ENCODE results near the gene TNFRSF6B.
"Not testable (repeated sequence)": the region's sequence is repeated elsewhere in the genome, so short reads cannot be mapped to it uniquely, and the experiment has no call there.

The TNFRSF6B gene

DNA sequence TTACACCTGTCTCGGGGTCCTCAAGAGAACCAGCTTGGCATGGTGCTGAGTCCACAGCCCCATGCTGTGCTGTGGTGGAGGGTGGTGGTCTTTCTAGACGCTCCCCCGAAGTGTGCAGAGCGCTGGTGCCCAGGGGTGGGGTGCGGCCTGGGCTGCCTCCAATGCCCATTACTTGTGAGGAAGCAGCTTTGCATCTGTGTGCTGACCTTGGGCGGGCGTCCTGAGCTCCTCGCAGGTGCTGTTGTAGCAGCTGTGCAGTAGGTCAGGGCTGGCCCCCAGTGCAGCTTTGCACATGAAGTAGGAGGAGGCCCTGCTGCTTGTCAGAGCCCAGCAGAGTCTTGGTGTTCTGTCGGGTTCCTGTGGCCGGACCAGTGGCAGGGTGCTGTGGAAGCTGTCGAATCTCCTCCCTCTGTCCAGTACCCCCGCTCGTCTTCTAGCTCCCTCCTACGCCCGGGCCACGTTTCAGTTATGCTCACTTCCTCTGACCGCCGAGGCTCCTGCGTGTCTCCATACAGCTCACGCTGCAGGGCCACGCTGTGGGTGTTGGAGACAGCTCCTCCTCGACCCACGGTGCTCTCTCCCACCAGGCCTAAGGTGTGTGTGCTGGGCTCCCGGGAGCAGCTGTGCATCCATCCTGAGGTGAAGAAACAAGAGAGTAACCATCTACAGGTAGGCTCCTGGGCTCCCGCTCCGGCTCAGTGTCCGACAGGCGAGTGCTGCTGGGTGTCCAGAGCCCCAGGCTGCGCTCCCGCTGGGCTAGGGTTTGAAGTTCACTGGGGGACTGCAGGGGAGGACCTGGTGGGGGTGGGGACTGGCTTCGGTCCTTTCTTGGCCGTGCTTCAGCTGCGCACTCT lies 34.3 kb upstream of the TNFRSF6B start:
- in situ Hi-C loops (cut with MboI; ENCODE audit: low sequenced_read_pairs), result no loop called here

DNA sequence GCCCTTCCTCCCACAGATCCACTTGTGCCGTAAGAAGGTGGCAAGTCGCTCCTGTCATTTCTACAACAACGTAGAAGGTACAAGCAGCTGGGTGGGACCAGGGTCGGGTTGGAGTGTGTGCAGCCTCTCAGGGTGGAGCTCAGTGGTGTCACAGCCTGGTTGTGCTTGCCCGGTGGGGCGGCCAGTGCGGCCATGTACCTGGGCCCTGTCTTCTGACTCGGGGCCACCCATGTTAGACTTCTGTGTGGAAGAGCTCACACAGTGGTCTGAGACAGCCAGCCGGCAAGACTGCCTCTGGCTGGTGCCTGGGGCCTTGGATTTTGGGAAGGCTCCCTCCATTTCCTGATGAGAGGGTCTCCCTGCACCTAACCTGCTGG lies 33.7 kb upstream of the TNFRSF6B start:
- in situ Hi-C loops (cut with MboI; ENCODE audit: low sequenced_read_pairs), result no loop called here

DNA sequence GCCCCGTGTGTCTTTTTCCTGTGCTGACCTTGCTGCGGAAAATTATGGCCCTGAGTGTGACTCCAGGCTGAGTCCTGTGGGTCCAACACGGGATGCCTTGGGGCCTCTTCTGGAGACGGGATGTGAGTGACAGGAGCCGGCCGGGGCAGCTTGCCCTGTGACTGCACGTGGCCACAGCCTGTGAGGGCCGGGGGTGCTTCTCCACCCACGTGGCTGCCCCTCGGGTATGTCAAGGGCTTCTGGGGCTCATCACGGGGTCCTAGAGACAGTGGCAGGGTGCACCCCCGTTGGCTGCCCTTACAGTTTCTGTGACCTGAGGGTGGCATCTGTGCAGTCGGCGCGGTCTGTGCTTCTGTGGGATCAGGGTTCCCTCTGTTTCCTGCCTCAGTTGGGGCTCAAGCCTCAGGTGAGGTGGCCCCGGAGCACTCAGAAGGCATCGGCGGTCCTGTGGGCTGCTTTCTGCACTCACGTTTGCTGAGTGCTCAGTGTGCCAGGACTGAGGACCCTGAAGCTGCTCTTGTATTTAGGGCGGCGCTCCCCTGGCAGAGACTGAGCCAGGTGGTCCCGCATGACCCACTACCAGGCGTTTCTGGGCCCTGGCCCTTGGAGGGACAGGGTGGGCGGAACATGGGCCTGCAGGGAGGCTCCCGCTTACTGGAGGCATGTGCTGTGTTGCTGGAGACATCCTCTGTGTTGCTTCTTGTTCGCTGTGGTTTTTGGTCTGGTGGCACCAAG lies 33.0 kb upstream of the TNFRSF6B start:
- in situ Hi-C loops (cut with MboI; ENCODE audit: low sequenced_read_pairs), result no loop called here

- in situ Hi-C loops (cut with MboI; ENCODE audit: low sequenced_read_pairs), result no loop called here
These were observed 32.2 kb upstream of the TNFRSF6B start for GRCh38 chr20:63664143-63664851.

DNA sequence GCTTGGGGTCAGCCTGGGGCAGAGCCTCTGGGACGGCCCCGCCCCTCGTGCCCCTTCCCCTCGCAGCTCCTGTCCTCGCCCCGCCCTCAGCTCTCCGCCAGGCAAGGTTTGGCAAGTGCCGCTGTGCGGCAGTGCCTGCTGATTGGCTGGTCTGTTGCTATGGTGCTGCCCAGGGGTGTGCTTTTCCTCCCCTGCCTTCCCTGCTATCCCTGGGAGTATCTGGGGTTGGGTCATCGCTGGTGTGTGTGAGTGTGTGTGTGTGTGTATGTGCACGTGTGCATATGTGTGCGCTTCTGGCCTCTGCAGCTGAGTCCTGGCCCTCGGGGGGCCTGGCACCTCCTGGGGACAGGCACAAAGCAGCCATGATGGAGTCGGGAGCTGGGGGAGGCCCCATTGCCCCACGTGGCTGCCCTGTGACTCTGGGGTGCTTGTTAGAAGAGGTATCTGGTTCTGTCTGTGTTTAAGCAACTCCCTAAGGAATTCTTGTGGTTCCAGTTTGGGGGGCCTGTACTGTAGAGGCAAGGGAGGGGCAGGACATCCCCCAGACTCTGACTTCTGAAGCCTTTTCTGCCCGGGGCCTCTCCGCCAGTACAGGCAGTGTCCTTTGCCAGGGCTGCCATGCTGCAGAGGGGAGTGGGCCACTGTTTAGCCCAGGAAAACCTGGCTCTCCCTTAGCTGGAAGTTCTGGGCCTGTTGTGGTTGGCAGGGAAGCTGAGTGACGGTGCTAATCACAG lies 31.4 kb upstream of the TNFRSF6B start:
- in situ Hi-C loops (cut with MboI; ENCODE audit: low sequenced_read_pairs), result no loop called here

GRCh38 chr20:63665708-63666107 lies 30.7 kb upstream of the TNFRSF6B start:
- in situ Hi-C loops (cut with MboI; ENCODE audit: low sequenced_read_pairs), result no loop called here

DNA sequence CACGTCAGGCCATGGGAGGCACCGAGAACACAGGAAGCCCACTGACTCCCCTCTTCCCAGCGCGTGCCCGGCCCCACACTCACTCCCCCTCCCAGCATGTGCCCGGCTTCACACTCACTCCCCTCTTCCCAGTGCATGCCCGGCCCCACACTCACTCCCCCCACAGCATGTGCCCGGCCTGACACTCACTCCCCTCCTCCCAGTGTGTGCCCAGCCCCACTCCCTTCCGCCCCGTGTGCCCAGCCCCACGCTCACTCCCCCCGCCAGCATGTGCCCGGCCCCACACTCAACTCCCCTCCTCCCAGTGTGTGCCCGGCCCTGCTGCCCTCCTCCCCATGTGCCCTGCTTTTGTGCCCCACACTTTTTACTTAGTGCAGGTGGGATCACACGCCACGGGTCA lies 28.6 kb upstream of the TNFRSF6B start:
- in situ Hi-C loops (cut with MboI; ENCODE audit: low sequenced_read_pairs), result no loop called here

DNA sequence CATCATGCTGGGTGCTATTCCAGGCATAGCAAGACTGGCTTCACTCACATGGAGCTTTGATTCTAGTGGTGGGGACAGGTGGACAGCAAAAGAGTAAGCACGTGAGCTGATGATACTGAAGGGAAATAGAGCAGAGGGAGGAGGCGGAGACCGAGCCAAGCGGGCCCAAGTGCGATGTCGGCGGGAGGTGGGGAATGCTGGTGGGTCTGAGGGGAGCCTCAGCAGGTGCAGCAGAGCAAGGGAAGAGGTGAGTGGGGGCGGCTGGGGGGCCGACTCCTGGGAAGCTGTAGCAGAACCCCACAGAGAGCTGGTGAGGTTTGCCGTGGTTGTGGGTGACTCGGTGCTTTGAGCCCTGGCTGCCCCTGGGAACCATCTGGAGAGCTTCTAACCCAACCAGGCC lies 28.1 kb upstream of the TNFRSF6B start:
- in situ Hi-C loops (cut with MboI; ENCODE audit: low sequenced_read_pairs), result no loop called here

DNA sequence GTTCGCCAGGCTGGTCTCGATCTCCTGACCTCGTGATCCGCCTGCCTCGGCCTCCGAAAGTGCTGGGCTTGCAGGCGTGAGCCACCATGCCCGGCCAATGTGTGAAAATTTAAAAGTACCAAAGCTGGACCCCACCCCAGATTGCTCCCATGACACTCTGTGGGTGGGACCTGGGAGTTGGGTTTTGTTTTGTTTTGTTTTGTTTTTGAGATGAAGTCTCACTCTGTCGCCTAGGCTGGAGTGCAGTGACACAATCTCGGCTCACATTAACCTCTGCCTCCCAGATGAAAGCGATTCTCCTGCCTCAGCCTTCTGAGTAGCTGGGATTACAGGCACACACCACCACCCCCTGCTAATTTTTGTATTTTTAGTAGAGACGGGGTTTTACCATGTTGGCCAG lies 24.8 kb upstream of the TNFRSF6B start:
- in situ Hi-C loops (cut with MboI; ENCODE audit: low sequenced_read_pairs), result not testable (repeated sequence)

DNA sequence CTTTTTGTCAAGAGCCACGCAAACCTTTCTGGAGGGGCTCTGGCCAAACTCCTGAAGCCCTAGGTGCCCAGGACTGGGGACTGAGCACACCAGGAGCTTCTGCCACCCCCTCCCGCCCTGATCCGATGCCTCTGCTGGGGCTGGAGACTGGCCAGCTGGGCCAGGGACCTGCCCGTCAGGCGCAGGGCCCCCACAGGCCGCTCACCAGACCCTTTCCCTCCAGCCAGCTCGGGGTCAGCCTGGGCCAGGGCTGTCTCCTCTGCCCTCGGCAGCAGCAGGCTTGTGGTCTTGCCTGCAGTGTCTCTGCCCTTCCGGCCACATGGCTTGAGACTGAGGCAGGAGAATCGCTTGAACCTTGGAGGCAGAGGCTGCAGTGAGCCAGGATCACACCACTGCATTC lies 23.8 kb upstream of the TNFRSF6B start:
- in situ Hi-C loops (cut with MboI; ENCODE audit: low sequenced_read_pairs), result no loop called here

DNA sequence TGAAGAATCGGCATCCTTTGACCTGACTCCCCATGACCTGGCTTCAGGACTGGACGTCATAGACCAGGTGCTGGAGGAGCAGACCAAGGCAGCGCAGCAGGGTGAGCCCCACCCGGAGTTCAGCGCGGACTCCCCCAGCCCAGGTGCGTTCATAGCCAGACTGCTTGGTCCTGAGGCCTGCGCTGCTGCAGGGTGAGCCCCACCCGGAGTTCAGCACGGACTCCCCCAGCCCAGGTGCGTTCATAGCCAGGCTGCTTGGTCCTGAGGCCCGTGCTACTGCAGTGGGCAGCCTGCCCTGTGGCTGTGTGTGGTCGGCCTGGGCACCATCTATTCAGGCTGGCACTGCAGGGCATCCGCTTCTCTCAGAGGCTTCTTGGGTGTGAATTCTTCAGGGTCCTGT lies 22.5 kb upstream of the TNFRSF6B start:
- in situ Hi-C loops (cut with MboI; ENCODE audit: low sequenced_read_pairs), result no loop called here

DNA sequence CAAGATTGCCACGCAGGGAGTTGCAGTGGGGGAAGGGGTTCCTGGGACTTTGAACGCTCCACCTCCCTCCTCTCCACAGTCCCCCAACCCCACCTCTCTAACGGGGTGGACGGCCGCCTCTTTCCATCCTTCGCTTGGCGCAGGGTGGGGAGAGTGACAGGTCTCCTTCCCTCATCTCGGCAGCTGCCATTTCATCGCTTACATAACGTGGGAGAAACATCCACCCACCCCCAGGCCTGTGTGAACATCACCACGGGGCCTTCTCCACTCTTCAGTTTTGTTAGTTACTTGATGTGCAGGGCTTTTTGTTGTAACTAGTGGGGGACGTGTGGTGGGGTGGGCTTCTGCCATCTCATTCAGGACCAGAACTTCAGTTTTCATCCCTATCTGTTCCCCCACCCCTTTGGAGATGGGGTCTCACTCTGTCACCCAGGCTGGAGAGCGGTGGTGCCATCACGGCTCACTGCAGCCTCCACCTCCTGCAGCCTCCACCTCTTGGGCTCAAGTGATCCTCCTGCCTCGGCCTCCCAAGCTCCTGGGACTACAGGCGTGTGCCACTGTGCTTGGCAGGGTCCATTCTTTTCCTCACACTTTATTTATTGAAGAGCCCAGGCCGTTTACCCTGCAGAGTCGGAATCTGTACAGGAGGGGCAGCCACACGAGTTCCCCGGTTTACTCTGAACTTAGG lies 20.6 kb upstream of the TNFRSF6B start:
- in situ Hi-C loops (cut with MboI; ENCODE audit: low sequenced_read_pairs), result no loop called here

- in situ Hi-C loops (cut with MboI; ENCODE audit: low sequenced_read_pairs), result no loop called here
These were observed 18.4 kb upstream of the TNFRSF6B start for GRCh38 chr20:63678071-63678470.

GRCh38 chr20:63678667-63679465 lies 17.6 kb upstream of the TNFRSF6B start:
- in situ Hi-C loops (cut with MboI; ENCODE audit: low sequenced_read_pairs), result no loop called here

DNA sequence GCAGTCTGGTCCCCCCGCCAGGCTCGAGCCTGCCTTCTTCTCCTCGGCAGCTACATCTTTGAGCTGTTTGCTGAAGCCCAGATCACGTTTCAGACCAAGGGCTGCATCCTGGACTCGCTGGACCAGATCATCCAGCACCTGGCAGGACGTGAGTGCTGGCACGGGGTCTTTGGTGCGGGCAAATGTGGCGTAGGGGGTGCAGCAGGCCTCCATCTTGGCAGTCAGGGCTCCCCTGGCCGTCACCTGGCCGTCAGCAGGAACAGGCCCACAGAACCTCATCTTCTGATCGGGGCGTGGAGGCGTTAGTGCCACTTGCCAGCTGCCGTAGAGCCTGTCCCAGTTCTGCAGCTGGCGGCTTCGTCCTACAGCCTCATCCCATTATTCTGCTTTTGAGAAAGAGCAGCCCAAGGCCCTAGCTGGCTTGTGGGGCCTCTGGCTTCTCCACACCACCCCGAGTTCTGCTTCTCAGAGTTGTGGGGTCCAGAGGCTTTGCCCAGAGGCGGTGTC lies 16.6 kb upstream of the TNFRSF6B start:
- in situ Hi-C loops (cut with MboI; ENCODE audit: low sequenced_read_pairs), result no loop called here

- in situ Hi-C loops (cut with MboI; ENCODE audit: low sequenced_read_pairs), result no loop called here
These were observed 16.0 kb upstream of the TNFRSF6B start for GRCh38 chr20:63680427-63680826.

DNA sequence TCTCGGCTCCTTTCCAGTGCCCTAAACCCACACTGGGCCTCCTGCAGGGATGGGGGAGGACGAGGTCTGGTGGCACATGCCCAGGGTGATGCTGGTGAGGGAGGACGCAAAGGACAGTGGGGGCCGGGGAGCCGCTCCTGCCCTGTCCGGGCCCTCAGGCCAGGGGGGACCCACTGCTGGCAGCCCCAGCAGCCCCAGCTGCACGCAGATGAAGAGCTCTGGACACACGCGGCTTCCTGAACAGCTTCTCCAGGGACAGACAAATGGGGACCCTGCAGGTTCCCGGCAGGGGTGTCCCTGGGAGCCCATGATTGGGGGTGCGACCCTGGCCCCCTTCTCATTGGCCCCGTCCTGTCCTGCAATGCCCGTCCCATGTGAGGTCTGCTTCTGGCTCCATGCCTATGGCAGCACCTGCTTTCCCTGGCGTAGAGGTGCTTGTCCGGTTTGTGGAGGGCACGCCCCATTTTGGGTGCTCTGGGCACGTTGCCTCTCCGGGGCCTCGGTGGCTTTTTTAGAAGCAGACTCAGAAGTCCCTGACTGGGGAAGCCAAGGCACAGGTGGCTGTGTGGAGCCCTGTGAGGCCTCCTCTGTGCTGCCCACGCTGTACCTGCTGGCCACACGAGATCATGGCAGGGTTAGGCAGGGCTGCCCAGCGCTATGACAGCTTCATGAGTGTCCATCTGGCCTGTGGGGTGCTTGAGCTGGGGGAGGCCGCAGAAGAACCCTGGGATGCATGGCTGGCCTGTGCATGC lies 15.4 kb upstream of the TNFRSF6B start:
- in situ Hi-C loops (cut with MboI; ENCODE audit: low sequenced_read_pairs), result no loop called here

DNA sequence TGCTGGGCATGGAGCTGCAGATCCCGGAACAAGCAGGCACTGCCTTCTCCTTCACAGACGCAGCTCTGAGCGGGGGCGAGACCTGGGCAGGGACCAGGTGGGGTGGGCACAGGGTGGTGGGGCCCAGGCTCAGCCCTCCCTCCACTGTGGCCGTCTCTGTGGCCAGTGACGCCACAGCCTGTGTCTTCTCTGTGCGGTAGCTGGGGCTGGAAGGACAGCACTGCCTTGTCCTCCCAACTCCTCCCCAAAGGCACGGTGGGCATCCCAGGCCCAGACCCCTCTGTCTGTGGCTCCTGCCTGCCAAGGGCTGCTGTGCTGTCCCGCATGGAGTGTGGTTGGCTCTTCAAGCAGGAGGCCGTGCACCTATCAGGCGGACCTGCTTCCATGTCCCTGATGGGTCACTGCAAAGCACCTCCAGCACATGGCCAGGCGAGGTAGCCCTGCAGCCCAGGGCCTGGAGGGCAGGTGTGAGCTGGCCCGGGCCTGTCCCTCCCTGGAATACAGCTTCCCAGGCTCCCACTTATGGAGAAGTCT lies 14.8 kb upstream of the TNFRSF6B start:
- in situ Hi-C loops (cut with MboI; ENCODE audit: low sequenced_read_pairs), result no loop called here

All from HL-60/S4 treated with retinoic acid at 250 ng/mL for 4 days and 3 days (cell line).